Measurements from ENCODE around the gene ZC3H7A.

ZC3H7A gene

DNA sequence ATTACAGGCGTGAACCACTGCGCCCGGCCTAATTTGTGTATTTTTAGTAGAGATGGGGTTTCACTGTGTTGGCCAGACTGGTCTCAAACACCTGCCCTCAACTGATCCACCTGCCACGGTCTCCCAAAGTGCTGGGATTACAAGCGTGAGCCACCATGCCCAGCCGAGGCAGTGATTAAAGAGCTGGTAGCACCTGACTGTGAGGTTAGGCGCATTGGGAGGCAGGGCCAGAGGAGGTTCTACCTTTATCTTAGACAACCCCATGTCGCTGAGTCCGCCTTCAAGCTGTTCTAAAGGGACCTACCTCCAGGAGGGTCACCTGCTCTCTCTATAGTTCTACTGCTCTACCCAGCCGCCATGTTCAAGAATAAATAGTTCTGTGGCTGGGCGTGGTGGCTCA, 46.1 kb upstream of the ZC3H7A start:
- no peak overlapping the region for H3K4me3 ChIP-seq (ENCODE audit: low read depth, low read length, poor library complexity, severe bottlenecking)
- H3K9me3 ChIP-seq (ENCODE audit: low read length): no peaks in the 10 kb centered on the region
- TF ChIP-seq, protein P1, sequence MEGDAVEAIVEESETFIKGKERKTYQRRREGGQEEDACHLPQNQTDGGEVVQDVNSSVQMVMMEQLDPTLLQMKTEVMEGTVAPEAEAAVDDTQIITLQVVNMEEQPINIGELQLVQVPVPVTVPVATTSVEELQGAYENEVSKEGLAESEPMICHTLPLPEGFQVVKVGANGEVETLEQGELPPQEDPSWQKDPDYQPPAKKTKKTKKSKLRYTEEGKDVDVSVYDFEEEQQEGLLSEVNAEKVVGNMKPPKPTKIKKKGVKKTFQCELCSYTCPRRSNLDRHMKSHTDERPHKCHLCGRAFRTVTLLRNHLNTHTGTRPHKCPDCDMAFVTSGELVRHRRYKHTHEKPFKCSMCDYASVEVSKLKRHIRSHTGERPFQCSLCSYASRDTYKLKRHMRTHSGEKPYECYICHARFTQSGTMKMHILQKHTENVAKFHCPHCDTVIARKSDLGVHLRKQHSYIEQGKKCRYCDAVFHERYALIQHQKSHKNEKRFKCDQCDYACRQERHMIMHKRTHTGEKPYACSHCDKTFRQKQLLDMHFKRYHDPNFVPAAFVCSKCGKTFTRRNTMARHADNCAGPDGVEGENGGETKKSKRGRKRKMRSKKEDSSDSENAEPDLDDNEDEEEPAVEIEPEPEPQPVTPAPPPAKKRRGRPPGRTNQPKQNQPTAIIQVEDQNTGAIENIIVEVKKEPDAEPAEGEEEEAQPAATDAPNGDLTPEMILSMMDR (IDR thresholded peaks at IDR 0.05; ENCODE audit: low read length): no peak
- no peak for TF ChIP-seq EZH2 (IDR thresholded peaks at IDR 0.05; ENCODE audit: borderline replicate concordance, low read length)
- no peaks in the 10 kb centered on the region for H3K27me3 ChIP-seq (ENCODE audit: insufficient read depth, low read length)
- H3F3A ChIP-seq (ENCODE audit: insufficient read depth, low read length): no peaks in the 10 kb centered on the region
- H3K36me3 ChIP-seq (ENCODE audit: insufficient read depth, low read length): peaks cover 98% of the 10 kb centered on the region
- H3K9ac ChIP-seq (ENCODE audit: low read length): no peak overlapping the region
- peaks cover 7% of the 10 kb centered on the region for H3K79me2 ChIP-seq (ENCODE audit: insufficient read depth, low read length)
- no peaks in the 10 kb centered on the region for H3K9me2 ChIP-seq (ENCODE audit: low read depth, low read length)
- H3K27ac ChIP-seq (ENCODE audit: low read depth, low read length, poor library complexity, severe bottlenecking): no peak overlapping the region
- no peak overlapping the region for H2AFZ ChIP-seq (ENCODE audit: low read length)
- H3K4me2 ChIP-seq (ENCODE audit: low read length): no peak overlapping the region
- H4K20me1 ChIP-seq (ENCODE audit: insufficient read depth, low read length): peaks cover 2% of the 10 kb centered on the region; the same call in 1 of the 2 replicates
- no peaks in the 10 kb centered on the region for H3K4me1 ChIP-seq (ENCODE audit: insufficient read depth, low read length, severe bottlenecking)

DNA sequence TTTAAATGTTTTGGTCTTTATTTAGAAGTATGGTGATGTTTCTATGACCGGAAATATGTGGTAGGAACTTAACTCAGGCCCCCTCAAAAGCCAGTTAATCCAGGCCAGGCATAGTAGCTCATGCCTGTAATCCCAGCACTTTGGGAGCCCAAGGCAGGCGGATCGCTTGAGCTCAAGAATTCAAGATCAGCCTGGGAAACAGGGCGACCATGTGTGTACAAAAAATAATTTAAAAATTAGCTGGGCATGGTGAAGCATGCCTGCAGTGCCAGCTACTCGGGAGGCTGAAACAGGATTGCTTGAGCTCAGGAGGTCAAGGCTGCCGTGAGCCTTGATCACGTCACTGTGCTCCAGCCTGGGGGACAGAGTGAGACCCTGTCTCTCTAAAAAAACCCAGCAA, 44.0 kb upstream of the ZC3H7A start:
- TF ChIP-seq, protein P1 (IDR thresholded peaks at IDR 0.05; ENCODE audit: low read length): no peak
- no peak for TF ChIP-seq EZH2 (IDR thresholded peaks at IDR 0.05; ENCODE audit: borderline replicate concordance, low read length)
- peaks cover 2% of the 10 kb centered on the region; the same call in 1 of the 2 replicates for H4K20me1 ChIP-seq (ENCODE audit: insufficient read depth, low read length)
- no peak overlapping the region for H2AFZ ChIP-seq (ENCODE audit: low read length)
- H3K79me2 ChIP-seq (ENCODE audit: insufficient read depth, low read length): no peaks in the 10 kb centered on the region
- H3K36me3 ChIP-seq (ENCODE audit: insufficient read depth, low read length): peaks cover 98% of the 10 kb centered on the region
- H3K4me3 ChIP-seq (ENCODE audit: low read depth, low read length, poor library complexity, severe bottlenecking): no peak overlapping the region
- no peaks in the 10 kb centered on the region for H3K27me3 ChIP-seq (ENCODE audit: insufficient read depth, low read length)
- H3K4me1 ChIP-seq (ENCODE audit: insufficient read depth, low read length, severe bottlenecking): no peaks in the 10 kb centered on the region
- H3K4me2 ChIP-seq (ENCODE audit: low read length): no peak overlapping the region
- peaks cover 7% of the 10 kb centered on the region; the same call in 1 of the 2 replicates for H3F3A ChIP-seq (ENCODE audit: insufficient read depth, low read length)
- no peaks in the 10 kb centered on the region for H3K9me3 ChIP-seq (ENCODE audit: low read length)
- no peak overlapping the region for H3K27ac ChIP-seq (ENCODE audit: low read depth, low read length, poor library complexity, severe bottlenecking)
- no peaks in the 10 kb centered on the region for H3K9me2 ChIP-seq (ENCODE audit: low read depth, low read length)
- H3K9ac ChIP-seq (ENCODE audit: low read length): no peak overlapping the region

DNA sequence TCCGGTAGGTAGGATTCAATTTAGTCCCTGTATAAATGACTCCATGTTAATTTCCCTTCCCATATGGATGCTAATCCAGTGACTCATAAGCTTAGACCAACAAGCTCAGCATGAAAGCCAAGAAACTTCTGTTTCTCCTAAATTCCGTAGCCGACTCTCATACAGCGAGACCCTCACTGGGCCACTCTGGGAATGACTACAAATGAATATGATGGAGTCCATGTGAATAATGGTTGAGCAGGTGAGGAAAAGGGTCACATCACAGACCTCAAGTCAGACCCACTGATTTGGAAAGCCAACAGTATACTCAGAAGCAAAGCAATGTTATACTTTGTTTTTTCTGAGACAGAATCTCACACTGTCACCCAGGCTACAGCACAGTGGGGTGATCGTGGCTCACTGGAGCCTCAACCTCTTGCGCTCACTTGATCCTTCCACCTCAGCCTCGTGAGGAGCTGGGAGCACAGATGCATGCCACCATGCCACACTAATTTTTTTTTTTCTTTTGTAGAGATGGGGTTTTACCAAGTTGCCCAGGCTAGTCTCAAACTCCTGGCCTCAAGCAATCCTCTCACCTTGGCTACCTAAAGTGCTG, 39.7 kb upstream of the ZC3H7A start:
- Histone ChIP-seq H2AFZ (ENCODE audit: low read length) (no peak overlapping the region), H3K4me2 (ENCODE audit: low read length) (no peak overlapping the region), H3K9ac (ENCODE audit: low read length) (no peak overlapping the region), H3F3A (ENCODE audit: insufficient read depth, low read length) (peaks cover 7% of the 10 kb centered on the region; the same call in 1 of the 2 replicates), H4K20me1 (ENCODE audit: insufficient read depth, low read length) (no peaks in the 10 kb centered on the region), H3K4me1 (ENCODE audit: insufficient read depth, low read length, severe bottlenecking) (no peaks in the 10 kb centered on the region), H3K79me2 (ENCODE audit: insufficient read depth, low read length) (no peaks in the 10 kb centered on the region), H3K4me3 (ENCODE audit: low read depth, low read length, poor library complexity, severe bottlenecking) (no peak overlapping the region), H3K9me3 (ENCODE audit: low read length) (no peaks in the 10 kb centered on the region), H3K36me3 (ENCODE audit: insufficient read depth, low read length) (peaks cover 64% of the 10 kb centered on the region), H3K27ac (ENCODE audit: low read depth, low read length, poor library complexity, severe bottlenecking) (no peak overlapping the region), H3K27me3 (ENCODE audit: insufficient read depth, low read length) (no peaks in the 10 kb centered on the region), H3K9me2 (ENCODE audit: low read depth, low read length) (no peaks in the 10 kb centered on the region)
- TF ChIP-seq, protein P1 (IDR thresholded peaks at IDR 0.05; ENCODE audit: low read length): no peak
- no peak for TF ChIP-seq EZH2 (IDR thresholded peaks at IDR 0.05; ENCODE audit: borderline replicate concordance, low read length)

Data from OCI-LY1 (cell line).